Endothelial cell of umbilical vein (primary cell): ENCODE measurements around the gene MBTD1. TPM values are rescaled to one million over a fixed set of nuclear protein-coding genes. Genes with fewer than 3 reads are reported as not detected.

Experiments used
- BruUV-seq: library from RNA; stranded (reverse); fragments of 400-500 nt; replicated peaks from 2 replicates; lab custom pipeline; 2021; lab: Mats Ljungman, UMichigan
- CTCF ChIA-PET: fragments of 300-600, 350-600 bp; sonication (Branson Sonifier 250); formaldehyde crosslinking; loops from one replicate; lab custom pipeline; 2021; ENCODE audit warnings: antibody characterized with exemption, inconsistent platforms; lab: Charles Lee
- POLR2A ChIA-PET: fragments of 300-600, 350-600 bp; sonication (Branson Sonifier 250); formaldehyde crosslinking; loops from one replicate; lab custom pipeline; 2021; ENCODE audit warnings: antibody characterized with exemption, inconsistent platforms; lab: Charles Lee
- DNase-seq: peaks from one replicate; pipeline ENCODE4 v3.0.0-alpha.2; 2011; ENCODE audit warnings: low read depth, low spot score
- FAIRE-seq: peaks from 2 replicates; lab custom pipeline; 2011; peaks lifted over from hg19 to GRCh38; lab: Jason Lieb, UNC
- H2AFZ ChIP-seq: 2 replicates; pipeline ENCODE4 v1.6.0; 2012; ENCODE audit warnings: low read depth, low read length, control low read depth, inconsistent platforms
- H3K27ac ChIP-seq: 2 replicates; pipeline ENCODE4 v1.5.1; 2011; ENCODE audit warnings: low read depth, mild to moderate bottlenecking, control low read depth, low read length, moderate library complexity; ENCODE audit not compliant: insufficient read depth
- H3K27me3 ChIP-seq, 2 experiments: 2 replicates each; pipeline versions ENCODE4 v1.6.0 to v1.6.1; 2011; ENCODE audit warnings: low read length in 2 of 2, mixed read lengths in 1 of 2; ENCODE audit not compliant: control insufficient read depth in 2 of 2, insufficient read depth in 2 of 2
- H3K36me3 ChIP-seq, 2 experiments: 2 replicates in 1 of 2; 3 replicates in 1 of 2; pipeline ENCODE4 v1.5.1; 2011; ENCODE audit warnings: low read length in 2 of 2, mild to moderate bottlenecking in 1 of 2, moderate library complexity in 1 of 2; ENCODE audit not compliant: control insufficient read depth in 2 of 2, insufficient read depth in 2 of 2; ENCODE audit errors: extremely low read depth in 1 of 2
- H3K4me1 ChIP-seq: 3 replicates; pipeline ENCODE4 v1.5.1; 2011; ENCODE audit warnings: mild to moderate bottlenecking, low read length; ENCODE audit not compliant: control insufficient read depth, insufficient read depth; ENCODE audit errors: extremely low read depth
- H3K4me2 ChIP-seq: 2 replicates; pipeline ENCODE4 v1.6.1; 2011; ENCODE audit warnings: low read length, control low read depth, mixed read lengths; ENCODE audit not compliant: insufficient read depth
- H3K4me3 ChIP-seq, 3 experiments: fragments of 200-600 bp in 1 of 3; sonication (generic), shearing (Covaris generic) in 1 of 3; replicated peaks in 1 of 3; 2 replicates each; pipeline ENCODE4 v1.5.1; 2011 to 2016; ENCODE audit warnings: control low read depth in 3 of 3, low read length in 3 of 3, mild to moderate bottlenecking in 2 of 3, inconsistent platforms in 1 of 3, low read depth in 1 of 3, moderate library complexity in 1 of 3; ENCODE audit not compliant: insufficient read depth in 1 of 3
- H3K79me2 ChIP-seq: 2 replicates; pipeline ENCODE4 v1.6.0; 2012; ENCODE audit warnings: low read length, inconsistent platforms; ENCODE audit not compliant: control insufficient read depth, insufficient read depth
- H3K9ac ChIP-seq: replicated peaks from 2 replicates; pipeline ENCODE3; 2011; ENCODE audit warnings: low read length, control low read depth; ENCODE audit not compliant: insufficient read depth; ENCODE audit errors: extremely low read depth
- H3K9me1 ChIP-seq: replicated peaks from 3 replicates; pipeline ENCODE4 v1.6.0; 2011; ENCODE audit warnings: mild to moderate bottlenecking, low read length; ENCODE audit not compliant: control insufficient read depth, insufficient read depth; ENCODE audit errors: extremely low read depth
- H3K9me3 ChIP-seq: replicated peaks from 2 replicates; pipeline ENCODE4 v1.5.1; 2012; ENCODE audit warnings: low read length, inconsistent platforms; ENCODE audit not compliant: control insufficient read depth, insufficient read depth
- H4K20me1 ChIP-seq: replicated peaks from 2 replicates; pipeline ENCODE3; 2011; ENCODE audit warnings: mild to moderate bottlenecking, low read length; ENCODE audit not compliant: control insufficient read depth, insufficient read depth; ENCODE audit errors: extremely low read depth
- EZH2 ChIP-seq: IDR thresholded peaks from 2 replicates; pipeline ENCODE4 v1.6.1; 2012; ENCODE audit warnings: borderline replicate concordance, low read depth, mild to moderate bottlenecking, moderate library complexity, low read length, inconsistent platforms; ENCODE audit not compliant: severe bottlenecking
- FOS ChIP-seq: IDR thresholded peaks from 2 replicates; pipeline ENCODE4 v1.6.1; 2011; ENCODE audit warnings: mild to moderate bottlenecking, low read length, moderate library complexity, borderline replicate concordance; ENCODE audit not compliant: insufficient read depth
- GATA2 ChIP-seq: IDR thresholded peaks from 2 replicates; pipeline ENCODE4 v1.7.0; 2011; ENCODE audit warnings: low read depth, mild to moderate bottlenecking, moderate library complexity, mixed read lengths, low read length; ENCODE audit not compliant: insufficient read length, insufficient read depth
- JUN ChIP-seq: IDR thresholded peaks from 2 replicates; pipeline ENCODE4 v1.6.1; 2011; ENCODE audit warnings: borderline replicate concordance, low read depth; ENCODE audit not compliant: insufficient read length, insufficient read depth
- MYC ChIP-seq: IDR thresholded peaks from one replicate; pipeline ENCODE4 v1.6.1; 2011; ENCODE audit warnings: mild to moderate bottlenecking, low read depth, low read length
- POLR2A ChIP-seq: IDR thresholded peaks from 2 replicates; pipeline ENCODE4 v1.6.1; 2012; ENCODE audit warnings: low read depth, mild to moderate bottlenecking, control low read depth, low read length
- POLR2AphosphoS5 ChIP-seq: IDR thresholded peaks from 2 replicates; pipeline ENCODE4 v1.6.1; 2012; ENCODE audit warnings: low read depth, mild to moderate bottlenecking, control low read depth, low read length, moderate library complexity; ENCODE audit not compliant: insufficient read depth
- dilution Hi-C: fragments of 300-500 bp; cut with MboI; formaldehyde crosslinking; loops from one replicate; pipeline ENCODE4 v1.15.0; 2019; ENCODE audit warnings: low sequenced_read_pairs; ENCODE audit not compliant: extremely low pct_ligation_motif_present
- intact Hi-C: fragments of 100-400 bp; cut with micrococcal nuclease; formaldehyde crosslinking; loops from one replicate; pipeline ENCODE4 v1.10.0; 2022
- polyA plus RNA-seq, 4 experiments: library from polyadenylated mRNA; depleted of rRNA in 3 of 4; stranded (reverse) in 3 of 4; unstranded in 1 of 4; fragments of >200 nt; gene quantifications; 2 replicates each; pipeline versions ENCODE4 v1.2.1 to v1.2.3, GENCODE V29; 2011 to 2012; ENCODE audit warnings: missing spikeins in 1 of 4
- total RNA-seq: library from RNA; stranded (reverse); gene quantifications from 2 replicates; pipeline ENCODE4 v1.2.3, GENCODE V29; 2021
- TF ChIP-seq, protein P1 (sequence below), 2 donors: IDR thresholded peaks; 1 replicate in 1 of 2; 2 replicates in 1 of 2; pipeline ENCODE4 v1.5.1; 2011; ENCODE audit warnings: low read length in 2 of 2, mild to moderate bottlenecking in 2 of 2, moderate library complexity in 2 of 2, control low read depth in 1 of 2, inconsistent platforms in 1 of 2, low read depth in 1 of 2; ENCODE audit not compliant: insufficient read depth in 1 of 2; ENCODE audit errors: extremely low read depth in 1 of 2
- TF ChIP-seq, protein P2 (sequence below): IDR thresholded peaks from 2 replicates; pipeline ENCODE4 v1.6.1; 2011; ENCODE audit not compliant: insufficient read depth, insufficient read length

Gene MBTD1
- total and polyA plus RNA-seq, 2 donors (not counting 3 experiments of a cell fraction or from before 2014, with no cell fraction given) = 4.8 to 14.0 TPM

GRCh38 chr17:51200846-51201245 lies 59.0 kb downstream of the MBTD1 start:
- Histone ChIP-seq H3K9ac (no peak overlapping the region), H2AFZ (no peak overlapping the region), H3K27ac (no peak overlapping the region), H3K79me2 (no peaks in the 10 kb centered on the region), H4K20me1 (no peaks in the 10 kb centered on the region), H3K4me2 (no peak overlapping the region), H3K9me3 (no peaks in the 10 kb centered on the region), H3K27me3 (no peaks in the 10 kb centered on the region), H3K36me3 (peaks cover 14 to 18% of the 10 kb centered on the region in 2 experiments), H3K4me1 (no peaks in the 10 kb centered on the region), H3K9me1 (no peaks in the 10 kb centered on the region), H3K4me3 (no peak overlapping the region)
- DNase-seq = no peak
- TF ChIP-seq, protein P1, sequence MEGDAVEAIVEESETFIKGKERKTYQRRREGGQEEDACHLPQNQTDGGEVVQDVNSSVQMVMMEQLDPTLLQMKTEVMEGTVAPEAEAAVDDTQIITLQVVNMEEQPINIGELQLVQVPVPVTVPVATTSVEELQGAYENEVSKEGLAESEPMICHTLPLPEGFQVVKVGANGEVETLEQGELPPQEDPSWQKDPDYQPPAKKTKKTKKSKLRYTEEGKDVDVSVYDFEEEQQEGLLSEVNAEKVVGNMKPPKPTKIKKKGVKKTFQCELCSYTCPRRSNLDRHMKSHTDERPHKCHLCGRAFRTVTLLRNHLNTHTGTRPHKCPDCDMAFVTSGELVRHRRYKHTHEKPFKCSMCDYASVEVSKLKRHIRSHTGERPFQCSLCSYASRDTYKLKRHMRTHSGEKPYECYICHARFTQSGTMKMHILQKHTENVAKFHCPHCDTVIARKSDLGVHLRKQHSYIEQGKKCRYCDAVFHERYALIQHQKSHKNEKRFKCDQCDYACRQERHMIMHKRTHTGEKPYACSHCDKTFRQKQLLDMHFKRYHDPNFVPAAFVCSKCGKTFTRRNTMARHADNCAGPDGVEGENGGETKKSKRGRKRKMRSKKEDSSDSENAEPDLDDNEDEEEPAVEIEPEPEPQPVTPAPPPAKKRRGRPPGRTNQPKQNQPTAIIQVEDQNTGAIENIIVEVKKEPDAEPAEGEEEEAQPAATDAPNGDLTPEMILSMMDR (IDR thresholded peaks at IDR 0.05; ENCODE audit: extremely low read depth in 1 of 2, insufficient read depth in 1 of 2, low read depth in 1 of 2, low read length in 2 of 2) = no peak
- TF ChIP-seq EZH2 = no peak
- FAIRE-seq = no peak
- no TSS peak for BruUV-seq
- dilution Hi-C loops = no loop called here
- ChIA-PET POLR2A (no interaction called here), CTCF (interaction anchor here (1.0 to 1.4 kb wide), 2 partner anchors 10 to 14 kb away, joined by 3 read pairs; no protein-coding TSS in a partner anchor)
- intact Hi-C loops = no loop called here

GRCh38 chr17:51200295-51200694 lies 59.6 kb downstream of the MBTD1 start:
- FAIRE-seq (no peak), DNase-seq (no peak)
- Histone ChIP-seq H2AFZ (no peak overlapping the region), H3K9me3 (no peaks in the 10 kb centered on the region), H3K27ac (no peak overlapping the region), H3K79me2 (no peaks in the 10 kb centered on the region), H3K4me2 (no peak overlapping the region), H3K9me1 (no peaks in the 10 kb centered on the region), H3K36me3 (peaks cover 14 to 22% of the 10 kb centered on the region in 2 experiments), H3K27me3 (no peaks in the 10 kb centered on the region), H3K4me3 (no peak overlapping the region), H3K4me1 (no peaks in the 10 kb centered on the region), H3K9ac (no peak overlapping the region), H4K20me1 (no peaks in the 10 kb centered on the region)
- ChIA-PET CTCF (interaction anchor here (1.0 kb wide), 1 partner anchor 9 kb away, joined by 3 read pairs; no protein-coding TSS in a partner anchor), POLR2A (no interaction called here)
- intact Hi-C loops = no loop called here
- TF ChIP-seq, protein P2, sequence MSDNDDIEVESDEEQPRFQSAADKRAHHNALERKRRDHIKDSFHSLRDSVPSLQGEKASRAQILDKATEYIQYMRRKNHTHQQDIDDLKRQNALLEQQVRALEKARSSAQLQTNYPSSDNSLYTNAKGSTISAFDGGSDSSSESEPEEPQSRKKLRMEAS = no peak
- TF ChIP-seq POLR2AphosphoS5 (no peak), MYC (no peak), GATA2 (no peak), JUN (no peak), FOS (no peak), POLR2A (no peak), EZH2 (no peak)
- TF ChIP-seq, protein P1 (IDR thresholded peaks at IDR 0.05; ENCODE audit: extremely low read depth in 1 of 2, insufficient read depth in 1 of 2, low read depth in 1 of 2, low read length in 2 of 2) = no peak
- dilution Hi-C loops = no loop called here
- no TSS peak for BruUV-seq
